ENCODE measurements around the gene JPH2. TPM values are rescaled to one million over a fixed set of nuclear protein-coding genes. Genes with fewer than 3 reads are reported as not detected.
A peak's percentile ranks its signal among the peaks of the same experiment; 100 is the strongest.

JPH2 gene
- total and polyA plus RNA-seq, 2 experiments from 2014 or later: 0.16 to 1.1 TPM

- no peaks in the 10 kb centered on the region for H3F3A ChIP-seq (replicated peaks; ENCODE audit: low read depth)
- peak within 1 kb of the TSS; percentile 86 for H3K4me2 ChIP-seq
- Mint-ChIP-seq H3K9me3 (no peaks in the 10 kb centered on the region; the same call in 2 of the 3 replicates), H3K4me3 (peak within 1 kb of the TSS; percentile 98), H3K36me3 (ENCODE audit: low read depth) (peaks cover 7% of the 10 kb centered on the region), H3K27me3 (ENCODE audit: insufficient read depth, low read depth, poor library complexity) (peaks cover 16% of the 10 kb centered on the region), H3K27ac (peak within 1 kb of the TSS; percentile 99), H3K4me1 (peaks cover 36% of the 10 kb centered on the region; the same call in 2 of the 3 replicates)
- TF ChIP-seq POLR2AphosphoS5 (IDR thresholded peaks at IDR 0.05; ENCODE audit: low read depth) (peak; percentile 79), ETS1 (IDR thresholded peaks at IDR 0.05) (peak; percentile 53), STAT1 (IDR thresholded peaks at IDR 0.05; ENCODE audit: unreplicated experiment) (no peak), CREB1 (CRISPR knock-in tag; IDR thresholded peaks at IDR 0.05; ENCODE audit: low read depth) (peak; percentile 92)
- no peaks in the 10 kb centered on the region for H3K27me3 ChIP-seq (ENCODE audit: insufficient read depth)
- DNase-seq (ENCODE audit: low spot score) (peak; percentile 98), ATAC-seq (peak; percentile 87)
- peak within 1 kb of the TSS; percentile 98 for H3K27ac ChIP-seq (ENCODE audit: low read depth)
- H3K36me3 ChIP-seq (ENCODE audit: insufficient read depth): peaks cover 7% of the 10 kb centered on the region; the same call in 1 of the 2 replicates
- peaks cover 21% of the 10 kb centered on the region for H4K20me1 ChIP-seq (replicated peaks; ENCODE audit: insufficient read depth)
- no peaks in the 10 kb centered on the region for H3K9me2 ChIP-seq (ENCODE audit: insufficient read depth)
- peak within 1 kb of the TSS; percentile 92 for H3K4me3 ChIP-seq
- peaks cover 15% of the 10 kb centered on the region for H3K4me1 ChIP-seq (ENCODE audit: insufficient read depth)
- H3K79me2 ChIP-seq (replicated peaks; ENCODE audit: insufficient read depth): peaks cover 54% of the 10 kb centered on the region
- 0 out of 2 replicates have a peak within 1 kb of the TSS, but pooled peaks have one; percentile 5 for H2AFZ ChIP-seq
These were observed 23.6 kb upstream of the JPH2 start, which contains the start of gene OSER1 for GRCh38 chr20:44210406-44211176. OSER1 (minus strand) TSS chr20:44210771; CDS start chr20:44206957, 3,814 bp downstream.

- peak; percentile 64 for DNase-seq (ENCODE audit: low spot score)
- Histone ChIP-seq H3K4me2 (peak overlapping the region; percentile 86), H3K4me3 (peak overlapping the region; percentile 92), H3K9me2 (ENCODE audit: insufficient read depth) (no peaks in the 10 kb centered on the region), H3K27ac (ENCODE audit: low read depth) (peak overlapping the region; percentile 98), H3K79me2 (replicated peaks; ENCODE audit: insufficient read depth) (peaks cover 61% of the 10 kb centered on the region), H3K36me3 (ENCODE audit: insufficient read depth) (peaks cover 7% of the 10 kb centered on the region), H3F3A (replicated peaks; ENCODE audit: low read depth) (no peaks in the 10 kb centered on the region), H4K20me1 (replicated peaks; ENCODE audit: insufficient read depth) (peaks cover 21% of the 10 kb centered on the region), H2AFZ (no peak overlapping the region), H3K27me3 (ENCODE audit: insufficient read depth) (no peaks in the 10 kb centered on the region), H3K4me1 (ENCODE audit: insufficient read depth) (peaks cover 15% of the 10 kb centered on the region)
- Mint-ChIP-seq H3K36me3 (ENCODE audit: low read depth) (peaks cover 11% of the 10 kb centered on the region), H3K27me3 (ENCODE audit: insufficient read depth, low read depth, poor library complexity) (peaks cover 11% of the 10 kb centered on the region), H3K4me3 (peak overlapping the region; percentile 98), H3K9me3 (no peaks in the 10 kb centered on the region; the same call in 2 of the 3 replicates), H3K27ac (peak overlapping the region; percentile 98), H3K4me1 (peaks cover 31% of the 10 kb centered on the region; the same call in 2 of the 3 replicates)
- ATAC-seq: peak; percentile 42
- TF ChIP-seq, protein P1, sequence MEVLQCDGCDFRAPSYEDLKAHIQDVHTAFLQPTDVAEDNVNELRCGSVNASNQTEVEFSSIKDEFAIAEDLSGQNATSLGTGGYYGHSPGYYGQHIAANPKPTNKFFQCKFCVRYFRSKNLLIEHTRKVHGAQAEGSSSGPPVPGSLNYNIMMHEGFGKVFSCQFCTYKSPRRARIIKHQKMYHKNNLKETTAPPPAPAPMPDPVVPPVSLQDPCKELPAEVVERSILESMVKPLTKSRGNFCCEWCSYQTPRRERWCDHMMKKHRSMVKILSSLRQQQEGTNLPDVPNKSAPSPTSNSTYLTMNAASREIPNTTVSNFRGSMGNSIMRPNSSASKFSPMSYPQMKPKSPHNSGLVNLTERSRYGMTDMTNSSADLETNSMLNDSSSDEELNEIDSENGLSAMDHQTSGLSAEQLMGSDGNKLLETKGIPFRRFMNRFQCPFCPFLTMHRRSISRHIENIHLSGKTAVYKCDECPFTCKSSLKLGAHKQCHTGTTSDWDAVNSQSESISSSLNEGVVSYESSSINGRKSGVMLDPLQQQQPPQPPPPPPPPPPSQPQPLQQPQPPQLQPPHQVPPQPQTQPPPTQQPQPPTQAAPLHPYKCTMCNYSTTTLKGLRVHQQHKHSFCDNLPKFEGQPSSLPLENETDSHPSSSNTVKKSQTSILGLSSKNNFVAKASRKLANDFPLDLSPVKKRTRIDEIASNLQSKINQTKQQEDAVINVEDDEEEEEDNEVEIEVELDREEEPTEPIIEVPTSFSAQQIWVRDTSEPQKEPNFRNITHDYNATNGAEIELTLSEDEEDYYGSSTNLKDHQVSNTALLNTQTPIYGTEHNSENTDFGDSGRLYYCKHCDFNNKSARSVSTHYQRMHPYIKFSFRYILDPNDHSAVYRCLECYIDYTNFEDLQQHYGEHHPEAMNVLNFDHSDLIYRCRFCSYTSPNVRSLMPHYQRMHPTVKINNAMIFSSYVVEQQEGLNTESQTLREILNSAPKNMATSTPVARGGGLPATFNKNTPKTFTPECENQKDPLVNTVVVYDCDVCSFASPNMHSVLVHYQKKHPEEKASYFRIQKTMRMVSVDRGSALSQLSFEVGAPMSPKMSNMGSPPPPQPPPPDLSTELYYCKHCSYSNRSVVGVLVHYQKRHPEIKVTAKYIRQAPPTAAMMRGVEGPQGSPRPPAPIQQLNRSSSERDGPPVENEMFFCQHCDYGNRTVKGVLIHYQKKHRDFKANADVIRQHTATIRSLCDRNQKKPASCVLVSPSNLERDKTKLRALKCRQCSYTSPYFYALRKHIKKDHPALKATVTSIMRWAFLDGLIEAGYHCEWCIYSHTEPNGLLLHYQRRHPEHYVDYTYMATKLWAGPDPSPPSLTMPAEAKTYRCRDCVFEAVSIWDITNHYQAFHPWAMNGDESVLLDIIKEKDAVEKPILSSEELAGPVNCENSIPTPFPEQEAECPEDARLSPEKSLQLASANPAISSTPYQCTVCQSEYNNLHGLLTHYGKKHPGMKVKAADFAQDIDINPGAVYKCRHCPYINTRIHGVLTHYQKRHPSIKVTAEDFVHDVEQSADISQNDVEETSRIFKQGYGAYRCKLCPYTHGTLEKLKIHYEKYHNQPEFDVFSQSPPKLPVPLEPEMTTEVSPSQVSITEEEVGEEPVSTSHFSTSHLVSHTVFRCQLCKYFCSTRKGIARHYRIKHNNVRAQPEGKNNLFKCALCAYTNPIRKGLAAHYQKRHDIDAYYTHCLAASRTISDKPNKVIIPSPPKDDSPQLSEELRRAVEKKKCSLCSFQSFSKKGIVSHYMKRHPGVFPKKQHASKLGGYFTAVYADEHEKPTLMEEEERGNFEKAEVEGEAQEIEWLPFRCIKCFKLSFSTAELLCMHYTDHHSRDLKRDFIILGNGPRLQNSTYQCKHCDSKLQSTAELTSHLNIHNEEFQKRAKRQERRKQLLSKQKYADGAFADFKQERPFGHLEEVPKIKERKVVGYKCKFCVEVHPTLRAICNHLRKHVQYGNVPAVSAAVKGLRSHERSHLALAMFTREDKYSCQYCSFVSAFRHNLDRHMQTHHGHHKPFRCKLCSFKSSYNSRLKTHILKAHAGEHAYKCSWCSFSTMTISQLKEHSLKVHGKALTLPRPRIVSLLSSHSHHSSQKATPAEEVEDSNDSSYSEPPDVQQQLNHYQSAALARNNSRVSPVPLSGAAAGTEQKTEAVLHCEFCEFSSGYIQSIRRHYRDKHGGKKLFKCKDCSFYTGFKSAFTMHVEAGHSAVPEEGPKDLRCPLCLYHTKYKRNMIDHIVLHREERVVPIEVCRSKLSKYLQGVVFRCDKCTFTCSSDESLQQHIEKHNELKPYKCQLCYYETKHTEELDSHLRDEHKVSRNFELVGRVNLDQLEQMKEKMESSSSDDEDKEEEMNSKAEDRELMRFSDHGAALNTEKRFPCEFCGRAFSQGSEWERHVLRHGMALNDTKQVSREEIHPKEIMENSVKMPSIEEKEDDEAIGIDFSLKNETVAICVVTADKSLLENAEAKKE (CRISPR knock-in tag; IDR thresholded peaks at IDR 0.05): no peak
- TF ChIP-seq REST (IDR thresholded peaks at IDR 0.05; ENCODE audit: unreplicated experiment): peak; percentile 55
These were observed 22.9 kb upstream of the JPH2 start for GRCh38 chr20:44209686-44210405.

Data from GM23338 (cell line).